Mesendoderm (in vitro differentiated cells): ENCODE measurements around the gene PLXNC1.
"Not testable (repeated sequence)": the region's sequence is repeated elsewhere in the genome, so short reads cannot be mapped to it uniquely, and the experiment has no call there.

Source experiments
- DNase-seq: peaks from one replicate; pipeline ENCODE4 v3.0.0; 2013
- H2AK5ac ChIP-seq: 2 replicates; pipeline ENCODE4 v1.6.1; 2013; ENCODE audit warnings: low read length, inconsistent platforms
- H2BK120ac ChIP-seq: 2 replicates; pipeline ENCODE4 v1.6.1; 2013; ENCODE audit warnings: low read depth, mild to moderate bottlenecking, low read length, moderate library complexity, mixed read lengths
- H2BK15ac ChIP-seq: replicated peaks from 2 replicates; pipeline ENCODE4 v1.6.1; 2013; ENCODE audit warnings: low read depth, mild to moderate bottlenecking, moderate library complexity
- H2BK5ac ChIP-seq: 2 replicates; pipeline ENCODE4 v1.6.1; 2013; ENCODE audit warnings: low read length, inconsistent platforms
- H3K18ac ChIP-seq: 2 replicates; pipeline ENCODE4 v1.6.1; 2013; ENCODE audit warnings: mild to moderate bottlenecking, low read length, mixed read lengths
- H3K23ac ChIP-seq: one replicate; pipeline ENCODE4 v1.6.1; 2013; ENCODE audit warnings: low read length
- H3K27ac ChIP-seq: 2 replicates; pipeline ENCODE4 v1.5.1; 2013; ENCODE audit warnings: low read depth, mild to moderate bottlenecking, inconsistent platforms, low read length, moderate library complexity
- H3K27me3 ChIP-seq: 2 replicates; pipeline ENCODE4 v1.6.1; 2013; ENCODE audit warnings: low read length, control low read depth, mild to moderate bottlenecking, inconsistent platforms; ENCODE audit not compliant: insufficient read depth, poor library complexity
- H3K36me3 ChIP-seq: 2 replicates; pipeline ENCODE4 v1.6.1; 2013; ENCODE audit warnings: low read length, inconsistent platforms; ENCODE audit not compliant: control insufficient read depth, insufficient read depth
- H3K4ac ChIP-seq: one replicate; pipeline ENCODE4 v1.6.1; 2013; ENCODE audit warnings: low read depth, mild to moderate bottlenecking, low read length, moderate library complexity
- H3K4me1 ChIP-seq: 2 replicates; pipeline ENCODE4 v1.6.1; 2013; ENCODE audit warnings: low read depth, low read length, inconsistent platforms; ENCODE audit not compliant: control insufficient read depth
- H3K4me2 ChIP-seq: 2 replicates; pipeline ENCODE4 v1.6.1; 2013; ENCODE audit warnings: low read length
- H3K4me3 ChIP-seq: 2 replicates; pipeline ENCODE4 v1.5.1; 2013; ENCODE audit warnings: mild to moderate bottlenecking, low read length
- H3K56ac ChIP-seq: one replicate; pipeline ENCODE4 v1.6.1; 2013; ENCODE audit warnings: low read length
- H3K79me1 ChIP-seq: 2 replicates; pipeline ENCODE4 v1.6.1; 2013; ENCODE audit warnings: low read length, inconsistent platforms
- H3K79me2 ChIP-seq: 2 replicates; pipeline ENCODE4 v1.6.1; 2013; ENCODE audit warnings: mild to moderate bottlenecking, low read length; ENCODE audit not compliant: control insufficient read depth, insufficient read depth
- H3K9ac ChIP-seq: 2 replicates; pipeline ENCODE4 v1.6.1; 2013; ENCODE audit warnings: low read length, inconsistent platforms
- H4K5ac ChIP-seq: one replicate; pipeline ENCODE4 v1.6.1; 2013; ENCODE audit warnings: low read length
- H4K8ac ChIP-seq: one replicate; pipeline ENCODE4 v1.6.1; 2013; ENCODE audit warnings: low read depth, mild to moderate bottlenecking, control low read depth, low read length, moderate library complexity
- WGBS: extraction: QIAGEN DNeasy Blood & Tissue Kit; methylation state at CpG from one replicate; pipeline ENCODE4 v1.1.7; 2013; ENCODE audit warnings: low lambda C conversion rate, missing lambda C conversion rate; ENCODE audit not compliant: insufficient coverage; ENCODE audit errors: extremely low coverage; 5-methylcytosine and 5-hydroxymethylcytosine counted together

The PLXNC1 gene

GRCh38 chr12:94308612-94309011 is 160.2 kb downstream of the PLXNC1 start:
- Histone ChIP-seq H3K79me1 (no peaks in the 10 kb centered on the region), H2BK120ac (no peak overlapping the region), H2AK5ac (no peak overlapping the region), H3K56ac (no peak overlapping the region), H4K5ac (no peak overlapping the region), H3K4me1 (peaks cover 12% of the 10 kb centered on the region), H4K8ac (no peak overlapping the region), H2BK5ac (no peak overlapping the region), H2BK15ac (no peak overlapping the region), H3K23ac (no peak overlapping the region), H3K9ac (no peak overlapping the region), H3K36me3 (no peaks in the 10 kb centered on the region), H3K27ac (no peak overlapping the region), H3K27me3 (no peaks in the 10 kb centered on the region), H3K4ac (no peak overlapping the region), H3K79me2 (no peaks in the 10 kb centered on the region), H3K4me2 (no peak overlapping the region), H3K18ac (no peak overlapping the region), H3K4me3 (no peak overlapping the region)
- DNase-seq: no peak
- WGBS: no CpG with 5 or more reads among the region's 2 CpGs

DNA sequence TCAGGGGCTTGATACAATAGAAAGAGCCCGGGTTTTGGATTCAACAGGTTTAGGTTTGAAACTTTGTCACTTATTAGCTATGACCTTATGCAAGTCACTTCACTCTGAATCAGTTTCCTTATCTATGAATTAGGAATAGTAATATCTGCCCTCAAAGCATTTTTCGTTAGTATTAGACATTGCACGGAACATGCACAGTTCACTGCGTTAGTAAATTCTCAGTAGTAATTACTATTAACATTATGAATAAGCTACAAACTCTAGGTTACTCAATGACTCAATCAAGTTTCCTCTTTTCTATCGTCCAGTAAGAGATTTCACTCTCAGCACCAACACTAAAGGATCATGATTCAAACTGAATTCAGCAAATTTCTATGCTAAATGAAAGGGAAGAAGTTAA is 161.0 kb downstream of the PLXNC1 start:
- H3K79me1 ChIP-seq: no peaks in the 10 kb centered on the region
- H2BK15ac ChIP-seq: no peak overlapping the region
- H3K4me1 ChIP-seq: peaks cover 9% of the 10 kb centered on the region
- H3K4ac ChIP-seq: no peak overlapping the region
- no peak overlapping the region for H2AK5ac ChIP-seq
- H3K23ac ChIP-seq: no peak overlapping the region
- no CpG with 5 or more reads among the region's 5 CpGs for WGBS
- H3K18ac ChIP-seq: no peak overlapping the region
- no peak overlapping the region for H3K56ac ChIP-seq
- H3K27me3 ChIP-seq: no peaks in the 10 kb centered on the region
- H3K27ac ChIP-seq: no peak overlapping the region
- H3K79me2 ChIP-seq: no peaks in the 10 kb centered on the region
- no peak overlapping the region for H4K5ac ChIP-seq
- no peak overlapping the region for H3K4me3 ChIP-seq
- H2BK120ac ChIP-seq: no peak overlapping the region
- H2BK5ac ChIP-seq: no peak overlapping the region
- no peak for DNase-seq
- no peaks in the 10 kb centered on the region for H3K36me3 ChIP-seq
- no peak overlapping the region for H3K4me2 ChIP-seq
- no peak overlapping the region for H4K8ac ChIP-seq
- H3K9ac ChIP-seq: no peak overlapping the region

DNA sequence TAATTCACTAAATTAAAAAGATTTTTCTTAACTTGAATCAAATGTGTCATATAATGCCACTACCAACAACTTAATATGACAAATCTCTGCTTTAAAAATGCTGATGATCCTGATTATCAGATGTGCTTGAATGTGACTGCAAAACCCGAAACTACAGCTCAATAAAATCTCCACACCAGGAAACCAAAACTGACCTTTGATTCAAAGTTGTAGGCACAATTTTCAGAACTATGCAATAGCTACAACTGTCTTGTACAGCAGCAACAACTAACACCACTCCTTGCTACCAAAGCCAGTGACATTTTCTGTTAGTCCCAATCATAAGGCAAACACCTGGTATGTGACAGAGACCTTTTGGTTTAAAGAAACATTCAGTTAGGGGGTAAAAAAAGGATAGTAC is 164.0 kb downstream of the PLXNC1 start:
- no peak overlapping the region for H2AK5ac ChIP-seq
- H2BK120ac ChIP-seq: no peak overlapping the region
- H3K56ac ChIP-seq: no peak overlapping the region
- no peak overlapping the region for H3K4me3 ChIP-seq
- H3K36me3 ChIP-seq: no peaks in the 10 kb centered on the region
- no peaks in the 10 kb centered on the region for H3K4me1 ChIP-seq
- H3K9ac ChIP-seq: no peak overlapping the region
- H3K27me3 ChIP-seq: no peaks in the 10 kb centered on the region
- H3K4me2 ChIP-seq: no peak overlapping the region
- no peak overlapping the region for H3K27ac ChIP-seq
- no peak overlapping the region for H4K8ac ChIP-seq
- H4K5ac ChIP-seq: no peak overlapping the region
- no peak overlapping the region for H2BK15ac ChIP-seq
- no peak overlapping the region for H3K23ac ChIP-seq
- H3K18ac ChIP-seq: no peak overlapping the region
- H2BK5ac ChIP-seq: no peak overlapping the region
- no peaks in the 10 kb centered on the region for H3K79me2 ChIP-seq
- no peak overlapping the region for H3K4ac ChIP-seq
- DNase-seq: no peak
- H3K79me1 ChIP-seq: no peaks in the 10 kb centered on the region
- WGBS: no CpG with 5 or more reads among the region's 1 CpG

GRCh38 chr12:94316600-94316999 is 168.2 kb downstream of the PLXNC1 start:
- no CpG with 5 or more reads among the region's 2 CpGs for WGBS
- not testable (repeated sequence) for H2BK15ac ChIP-seq, H2BK120ac ChIP-seq, H2AK5ac ChIP-seq, H4K8ac ChIP-seq, H2BK5ac ChIP-seq, H3K4me2 ChIP-seq, H3K27me3 ChIP-seq, H3K36me3 ChIP-seq, H3K4me3 ChIP-seq, H3K27ac ChIP-seq, H3K56ac ChIP-seq, H3K4me1 ChIP-seq, H3K79me2 ChIP-seq, H3K9ac ChIP-seq, H3K79me1 ChIP-seq, H4K5ac ChIP-seq, H3K18ac ChIP-seq, H3K23ac ChIP-seq, DNase-seq, H3K4ac ChIP-seq

GRCh38 chr12:94318181-94318580 is 169.8 kb downstream of the PLXNC1 start:
- Histone ChIP-seq H3K36me3 (no peaks in the 10 kb centered on the region), H3K79me1 (no peaks in the 10 kb centered on the region), H3K4me2 (no peak overlapping the region), H2AK5ac (no peak overlapping the region), H4K8ac (no peak overlapping the region), H3K4ac (no peak overlapping the region), H2BK15ac (no peak overlapping the region), H3K79me2 (no peaks in the 10 kb centered on the region), H3K27ac (no peak overlapping the region), H3K27me3 (no peaks in the 10 kb centered on the region), H3K18ac (no peak overlapping the region), H3K23ac (no peak overlapping the region), H2BK120ac (no peak overlapping the region), H3K56ac (no peak overlapping the region), H3K4me3 (no peak overlapping the region), H3K4me1 (no peaks in the 10 kb centered on the region), H4K5ac (no peak overlapping the region), H3K9ac (no peak overlapping the region), H2BK5ac (no peak overlapping the region)
- DNase-seq: no peak
- WGBS: no CpG with 5 or more reads among the region's 1 CpG

DNA sequence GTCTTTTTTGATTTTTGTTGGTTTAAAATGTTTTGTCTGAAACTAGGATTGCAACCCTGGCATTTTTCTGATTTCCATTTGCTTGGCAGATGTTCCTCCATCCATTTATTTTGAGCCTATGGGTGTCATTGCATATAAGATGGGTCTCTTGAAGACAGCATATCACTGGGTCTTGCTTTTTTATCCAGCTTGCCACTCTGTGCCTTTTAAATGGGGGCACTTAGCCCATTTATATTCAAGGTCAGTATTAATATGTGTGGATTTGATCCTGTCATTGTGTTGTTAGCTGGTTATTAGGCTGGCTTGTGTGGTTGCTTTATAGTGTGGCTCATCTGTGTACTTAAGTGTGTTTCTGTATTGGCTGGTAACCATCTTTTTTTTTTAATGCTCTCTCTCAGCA is 171.7 kb downstream of the PLXNC1 start:
- Histone ChIP-seq H3K4ac (no peak overlapping the region), H3K36me3 (no peaks in the 10 kb centered on the region), H2AK5ac (no peak overlapping the region), H2BK120ac (no peak overlapping the region), H3K27ac (no peak overlapping the region), H3K9ac (no peak overlapping the region), H3K18ac (no peak overlapping the region), H3K4me2 (no peak overlapping the region), H4K8ac (no peak overlapping the region), H3K56ac (no peak overlapping the region), H3K79me2 (no peaks in the 10 kb centered on the region), H3K4me3 (no peak overlapping the region), H2BK5ac (no peak overlapping the region), H2BK15ac (no peak overlapping the region), H3K27me3 (no peaks in the 10 kb centered on the region), H3K4me1 (no peaks in the 10 kb centered on the region), H3K79me1 (no peaks in the 10 kb centered on the region), H4K5ac (no peak overlapping the region), H3K23ac (no peak overlapping the region)
- DNase-seq: no peak
